HG03432 (cell line): Measurements from ENCODE around the gene GP9.
"Not testable (repeated sequence)": the region's sequence is repeated elsewhere in the genome, so short reads cannot be mapped to it uniquely, and the experiment has no call there.

Source experiments
- ATAC-seq: cut with Tn5 transposase; IDR thresholded peaks from one replicate; pipeline ENCODE4 v1.9.1; 2021; ENCODE audit warnings: mild to moderate bottlenecking, moderate library complexity; ENCODE audit not compliant: unreplicated experiment

Gene GP9

GRCh38 chr3:129047553-129047839 is 13.1 kb upstream of the GP9 start:
- ATAC-seq = no peak

GRCh38 chr3:129050556-129051295 is 9.9 kb upstream of the GP9 start:
- ATAC-seq = no peak

GRCh38 chr3:129051871-129052340 is 8.7 kb upstream of the GP9 start:
- ATAC-seq = no peak

- no peak for ATAC-seq
Observed at GRCh38 chr3:129052675-129053074, 7.9 kb upstream of the GP9 start.

- ATAC-seq = no peak
Observed at GRCh38 chr3:129054605-129055104, 5.9 kb upstream of the GP9 start.

GRCh38 chr3:129056451-129057173 is 4.0 kb upstream of the GP9 start:
- no peak for ATAC-seq

- ATAC-seq = no peak
Observed at GRCh38 chr3:129057249-129057648, 3.3 kb upstream of the GP9 start.

- ATAC-seq = no peak
Observed at GRCh38 chr3:129058441-129059200, 2.0 kb upstream of the GP9 start.

GRCh38 chr3:129059311-129059958 is 1.1 kb upstream of the GP9 start:
- no peak for ATAC-seq

- ATAC-seq = no peak
Observed at GRCh38 chr3:129061023-129061887, 676 bp downstream of the GP9 start.

- no peak for ATAC-seq
Observed at GRCh38 chr3:129061888-129062834, 1.6 kb downstream of the GP9 start.

- ATAC-seq = no peak
Observed at GRCh38 chr3:129063091-129063640, 2.6 kb downstream of the GP9 start.

GRCh38 chr3:129063841-129064482 is 3.4 kb downstream of the GP9 start:
- no peak for ATAC-seq

- no peak for ATAC-seq
Observed at GRCh38 chr3:129065016-129065719, 4.6 kb downstream of the GP9 start.

- no peak for ATAC-seq
Observed at GRCh38 chr3:129065720-129066073, 5.1 kb downstream of the GP9 start.

GRCh38 chr3:129067719-129068118 is 7.1 kb downstream of the GP9 start:
- not testable (repeated sequence) for ATAC-seq

GRCh38 chr3:129068291-129068886 is 7.8 kb downstream of the GP9 start:
- ATAC-seq = no peak
